C1 segment of cervical spinal cord (tissue), 14 donors: ENCODE results near the gene LECT2.

Experiments
- DNase-seq, 14 donors: peaks; one replicate each; lab custom pipeline; 2025; lab: John Stamatoyannopoulos, UW

LECT2 gene

DNA sequence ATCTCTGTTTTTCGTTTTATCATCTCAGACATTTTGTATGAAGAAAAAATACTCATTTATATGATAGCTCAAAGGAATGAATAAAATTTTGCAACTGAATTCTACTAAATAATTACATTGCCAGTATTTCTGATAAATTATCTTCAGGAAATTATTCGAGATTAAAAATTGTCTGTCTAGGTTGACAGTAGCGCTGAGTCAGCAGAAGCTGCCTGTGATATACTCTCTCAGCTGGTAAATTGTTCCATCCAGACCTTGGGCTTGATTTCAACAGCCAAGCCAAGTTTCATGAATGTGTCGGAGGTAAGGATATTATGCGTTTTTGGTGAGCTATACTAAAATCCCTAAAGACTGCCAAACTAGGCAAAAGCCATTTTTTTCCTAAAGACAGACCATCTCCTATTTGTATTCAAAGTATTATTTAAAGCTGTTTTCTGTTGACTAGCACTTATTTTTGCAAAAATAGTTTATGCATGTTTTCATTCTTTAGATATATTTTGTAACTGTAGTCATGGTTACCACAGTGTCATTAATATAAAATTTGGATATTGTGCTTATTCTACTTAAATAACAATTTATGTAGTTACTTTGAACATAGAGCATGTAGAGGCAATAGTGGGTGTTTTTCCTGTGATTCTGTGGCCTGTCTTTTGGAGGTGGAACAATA is 17.4 kb downstream of the LECT2 start:
- no peak for DNase-seq

DNA sequence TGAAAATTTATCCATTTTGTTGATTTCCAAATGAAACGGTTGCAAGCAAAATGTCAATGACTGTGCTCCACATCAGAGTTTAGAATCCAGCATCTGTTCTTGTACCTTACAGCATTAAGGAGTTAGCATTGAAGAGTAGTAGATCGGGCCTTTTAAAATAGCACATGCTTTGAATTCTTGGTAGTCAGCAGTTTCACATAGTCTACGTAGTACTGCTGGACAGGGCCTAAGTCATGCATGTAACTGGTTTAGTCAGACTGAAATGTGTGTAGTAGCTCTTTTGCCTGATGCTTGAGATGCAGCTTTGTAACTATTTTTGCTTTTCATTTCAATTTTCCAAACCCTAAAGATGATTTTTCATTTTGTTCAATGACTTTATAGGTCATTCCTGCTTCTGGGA is 19.8 kb downstream of the LECT2 start:
- no peak for DNase-seq

GRCh38 chr5:135930949-135931295 is 23.9 kb downstream of the LECT2 start:
- no peak for DNase-seq

- DNase-seq: no peak
Measured at GRCh38 chr5:135930029-135930948, 24.5 kb downstream of the LECT2 start.

DNA sequence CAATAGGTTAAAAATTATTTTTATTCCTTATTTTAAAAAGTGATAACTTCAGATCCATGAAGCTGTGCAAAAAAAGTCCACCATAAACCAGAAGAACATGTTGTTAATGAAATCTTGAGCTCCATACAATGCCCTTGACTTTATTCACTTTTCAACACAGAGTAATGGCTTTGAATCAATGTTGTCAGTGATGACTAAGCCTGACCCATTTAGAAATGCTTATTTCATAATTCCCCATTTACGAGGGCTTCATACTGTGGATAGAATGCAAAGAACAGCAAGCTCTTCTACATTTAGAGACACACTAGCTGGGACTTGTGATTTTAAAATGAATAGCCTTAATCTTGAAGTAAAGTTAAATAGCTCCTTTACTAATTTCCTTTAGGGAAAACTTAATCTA is 33.4 kb downstream of the LECT2 start:
- DNase-seq: no peak

DNA sequence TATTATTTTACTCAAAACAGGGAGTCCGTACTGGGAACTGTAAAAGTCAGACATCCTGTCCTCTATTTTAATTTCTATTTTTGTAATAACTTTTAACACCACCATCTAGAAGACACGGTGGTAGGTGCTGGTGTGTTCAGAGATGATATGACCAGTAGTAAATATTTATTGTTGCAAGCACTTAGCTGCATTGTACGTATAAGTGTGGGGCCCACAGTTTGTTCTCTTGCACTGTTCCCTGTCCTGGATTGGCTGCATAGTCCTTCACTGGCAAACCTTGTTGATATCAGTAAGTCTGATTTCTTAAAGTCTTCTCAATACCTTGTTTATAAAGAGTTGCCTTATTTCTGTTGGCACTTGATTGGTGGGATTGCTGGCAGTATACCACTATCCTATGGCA is 34.6 kb downstream of the LECT2 start:
- no peak for DNase-seq

DNA sequence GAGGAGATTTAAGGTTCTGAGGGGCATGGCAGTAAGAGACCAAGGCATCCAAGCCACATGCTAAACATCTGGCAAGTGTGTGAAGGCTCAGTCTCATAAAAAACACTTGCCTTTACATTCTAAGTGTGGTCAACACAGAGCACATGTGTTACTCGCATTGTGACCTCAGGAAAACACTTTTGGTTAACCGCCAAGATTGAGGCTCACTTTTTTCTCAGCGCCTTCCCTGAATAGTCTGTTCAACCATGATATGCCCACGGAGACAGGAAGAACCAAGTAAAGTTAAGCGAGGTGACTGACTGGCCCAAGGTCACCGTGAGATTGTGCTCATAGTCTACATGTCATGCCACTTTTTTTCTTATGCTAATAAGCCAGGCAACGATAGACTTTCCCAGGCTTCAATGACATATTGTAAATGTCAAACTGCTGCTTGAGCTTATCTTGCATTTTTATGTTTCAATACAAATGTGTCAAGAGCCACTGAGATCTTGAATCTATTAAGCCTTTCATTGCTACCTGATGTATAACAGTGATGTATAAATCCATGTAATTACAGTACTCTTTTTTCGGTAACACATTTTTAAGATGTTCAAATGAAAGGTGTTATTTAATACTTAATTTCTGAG is 38.0 kb downstream of the LECT2 start:
- DNase-seq: no peak

- no peak for DNase-seq
Measured at GRCh38 chr5:135915466-135916001, 39.2 kb downstream of the LECT2 start.

DNA sequence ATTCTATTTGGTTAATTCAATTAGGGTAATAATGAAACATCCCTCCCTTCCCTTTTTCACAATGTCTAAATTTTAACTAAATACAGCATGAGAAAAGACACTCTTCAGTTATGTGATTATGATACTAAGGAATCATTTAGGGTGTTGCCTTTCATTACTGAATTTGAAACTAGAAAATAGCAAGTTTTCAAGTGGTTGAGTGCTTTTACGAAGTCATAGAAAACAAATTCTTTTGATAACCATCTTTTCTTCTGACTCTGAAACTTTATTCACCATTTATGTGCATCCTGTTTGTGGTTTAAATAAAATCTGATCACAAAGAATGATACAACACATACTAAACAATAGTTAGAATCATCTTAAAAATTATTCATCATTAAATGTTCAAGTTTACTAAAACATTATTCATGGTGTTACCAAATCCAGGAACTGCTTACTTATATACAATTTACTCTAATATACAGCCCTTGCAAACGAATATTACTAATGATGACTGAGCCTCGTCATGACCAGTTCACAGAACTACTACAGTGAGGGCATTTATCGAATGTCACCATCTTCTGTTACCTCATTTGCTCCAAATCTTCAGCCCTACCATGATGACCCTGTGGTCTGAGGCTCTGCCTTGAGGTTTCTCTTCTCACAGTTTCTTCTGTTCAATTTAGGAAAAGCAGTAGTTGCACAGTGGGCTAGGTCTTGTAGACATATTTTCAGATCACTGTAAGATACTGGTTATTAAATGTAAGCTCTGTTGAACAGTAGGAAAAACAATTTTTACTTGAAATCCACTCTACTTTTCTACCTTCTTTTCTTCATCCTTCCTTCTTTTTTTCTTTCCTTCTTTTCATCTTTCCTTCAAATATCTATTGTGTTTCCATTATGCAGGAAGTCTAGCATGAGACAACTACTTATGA is 40.8 kb downstream of the LECT2 start:
- no peak for DNase-seq

GRCh38 chr5:135905144-135905543 is 49.6 kb downstream of the LECT2 start:
- no peak for DNase-seq

DNA sequence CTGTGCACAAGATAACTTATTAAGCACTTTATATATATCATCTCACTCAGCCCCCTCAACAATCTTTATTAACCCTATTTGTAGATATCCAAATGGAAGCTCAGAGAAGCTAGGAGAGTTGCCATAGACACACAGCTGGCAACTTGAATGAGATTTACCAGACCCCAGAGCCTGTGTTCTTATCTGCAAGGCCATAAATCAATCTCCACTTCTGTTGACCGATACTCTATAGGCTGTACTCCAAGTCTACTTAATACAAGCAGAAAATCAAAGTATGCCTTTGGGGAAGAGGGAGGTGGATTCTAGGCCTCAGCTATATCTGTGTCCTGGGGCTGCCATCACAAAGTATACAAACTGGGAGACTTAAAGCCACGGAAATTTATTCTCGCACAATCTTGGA is 53.1 kb downstream of the LECT2 start:
- DNase-seq: no peak

GRCh38 chr5:135900276-135900675 is 54.5 kb downstream of the LECT2 start:
- DNase-seq: no peak

GRCh38 chr5:135898651-135899050 is 56.1 kb downstream of the LECT2 start:
- no peak for DNase-seq
